HEK293 (cell line): ENCODE measurements around the gene SGPL1.

Experiments used
- CTCF ChIP-seq: fragments of 450-650 bp; formaldehyde crosslinking; IDR thresholded peaks from 2 replicates; pipeline ENCODE4 v1.5.1; 2016; ENCODE audit warnings: missing biosample characterization, missing genetic modification characterization
- KLF7 ChIP-seq: fragments of 450-650 bp; formaldehyde crosslinking; IDR thresholded peaks from 2 replicates; pipeline ENCODE4 v1.5.1; 2016; ENCODE audit warnings: missing biosample characterization, missing genetic modification characterization, borderline replicate concordance
- PBX3 ChIP-seq: sonication (generic); formaldehyde crosslinking; IDR thresholded peaks from 2 replicates; pipeline ENCODE4 v1.8.1; 2022; ENCODE audit warnings: mild to moderate bottlenecking, moderate library complexity, missing genetic modification reagents
- YY1 ChIP-seq: fragments of 450-650 bp; formaldehyde crosslinking; IDR thresholded peaks from 2 replicates; pipeline ENCODE4 v1.5.1; 2018; ENCODE audit warnings: missing biosample characterization, missing genetic modification characterization
- ZFP3 ChIP-seq: fragments of 450-650 bp; formaldehyde crosslinking; IDR thresholded peaks from 2 replicates; pipeline ENCODE4 v1.5.1; 2016; ENCODE audit warnings: low read depth, missing biosample characterization, missing genetic modification characterization
- ZNF266 ChIP-seq: fragments of 450-650 bp; formaldehyde crosslinking; IDR thresholded peaks from 2 replicates; pipeline ENCODE4 v1.5.1; 2016; ENCODE audit warnings: missing biosample characterization, missing genetic modification characterization, low read depth
- ZNF324 ChIP-seq: fragments of 450-650 bp; formaldehyde crosslinking; IDR thresholded peaks from 2 replicates; pipeline ENCODE4 v1.5.1; 2016; ENCODE audit warnings: missing biosample characterization, missing genetic modification characterization
- ZNF423 ChIP-seq: fragments of 450-650 bp; formaldehyde crosslinking; IDR thresholded peaks from 2 replicates; pipeline ENCODE4 v1.5.1; 2016; ENCODE audit warnings: missing biosample characterization, missing genetic modification characterization
- ZNF558 ChIP-seq: fragments of 450-650 bp; formaldehyde crosslinking; IDR thresholded peaks from 2 replicates; pipeline ENCODE4 v1.5.1; 2016; ENCODE audit warnings: missing biosample characterization, missing genetic modification characterization
- ZNF660 ChIP-seq: fragments of 450-650 bp; IDR thresholded peaks from 2 replicates; pipeline ENCODE4 v1.5.1; 2018; ENCODE audit warnings: missing biosample characterization, mild to moderate bottlenecking, missing genetic modification characterization
- ZNF768 ChIP-seq: fragments of 450-650 bp; formaldehyde crosslinking; IDR thresholded peaks from 2 replicates; pipeline ENCODE4 v1.5.1; 2018; ENCODE audit warnings: missing biosample characterization, mild to moderate bottlenecking, missing genetic modification characterization
- ZNF777 ChIP-seq: fragments of 450-650 bp; formaldehyde crosslinking; IDR thresholded peaks from 2 replicates; pipeline ENCODE4 v1.5.1; 2017; ENCODE audit warnings: missing biosample characterization, missing genetic modification characterization, borderline replicate concordance
- TF ChIP-seq, protein P1 (sequence below): fragments of 450-650 bp; formaldehyde crosslinking; optimal IDR thresholded peaks from 2 replicates; pipeline ENCODE3; 2016; ENCODE audit warnings: missing biosample characterization, mild to moderate bottlenecking, missing genetic modification characterization

GRCh38 chr10:70811881-70812280, 3.9 kb upstream of the SGPL1 start:
- TF ChIP-seq CTCF (tag by site-specific recombination) (no peak), ZNF423 (tag by site-specific recombination) (no peak), ZNF660 (tag by site-specific recombination) (no peak), PBX3 (no peak), ZNF768 (tag by site-specific recombination) (no peak), ZFP3 (tag by site-specific recombination) (no peak), YY1 (tag by site-specific recombination) (no peak), ZNF324 (tag by site-specific recombination) (no peak), ZNF266 (tag by site-specific recombination) (no peak), ZNF777 (tag by site-specific recombination) (no peak), KLF7 (no peak), ZNF558 (tag by site-specific recombination) (no peak)
- TF ChIP-seq, protein P1, sequence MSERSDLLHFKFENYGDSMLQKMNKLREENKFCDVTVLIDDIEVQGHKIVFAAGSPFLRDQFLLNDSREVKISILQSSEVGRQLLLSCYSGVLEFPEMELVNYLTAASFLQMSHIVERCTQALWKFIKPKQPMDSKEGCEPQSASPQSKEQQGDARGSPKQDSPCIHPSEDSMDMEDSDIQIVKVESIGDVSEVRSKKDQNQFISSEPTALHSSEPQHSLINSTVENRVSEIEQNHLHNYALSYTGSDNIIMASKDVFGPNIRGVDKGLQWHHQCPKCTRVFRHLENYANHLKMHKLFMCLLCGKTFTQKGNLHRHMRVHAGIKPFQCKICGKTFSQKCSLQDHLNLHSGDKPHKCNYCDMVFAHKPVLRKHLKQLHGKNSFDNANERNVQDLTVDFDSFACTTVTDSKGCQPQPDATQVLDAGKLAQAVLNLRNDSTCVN (tag by site-specific recombination): no peak
